Suppressor macrophage treated with lipopolysaccharide for 4 hours (primary cell): ENCODE results near the gene OSBPL1A.

Source experiments
- DNase-seq: peaks from one replicate; pipeline ENCODE4 v3.0.0-alpha.2; 2020

OSBPL1A gene

GRCh38 chr18:24263050-24263449 lies 134.6 kb downstream of the OSBPL1A start:
- no peak for DNase-seq

- no peak for DNase-seq
Measured at GRCh38 chr18:24262087-24262486, 135.5 kb downstream of the OSBPL1A start.

GRCh38 chr18:24259869-24260641 lies 137.6 kb downstream of the OSBPL1A start:
- no peak for DNase-seq

- DNase-seq = no peak
Measured at GRCh38 chr18:24254071-24254470, 143.6 kb downstream of the OSBPL1A start.

- DNase-seq = no peak
Measured at GRCh38 chr18:24249716-24250115, 147.9 kb downstream of the OSBPL1A start.

- DNase-seq = no peak
Measured at GRCh38 chr18:24248359-24248758, 149.3 kb downstream of the OSBPL1A start.

GRCh38 chr18:24246143-24246542 lies 151.5 kb downstream of the OSBPL1A start:
- DNase-seq = no peak

- no peak for DNase-seq
Measured at GRCh38 chr18:24244698-24245097, 152.9 kb downstream of the OSBPL1A start.

- DNase-seq = no peak
Measured at GRCh38 chr18:24243677-24244076, 153.9 kb downstream of the OSBPL1A start.

GRCh38 chr18:24239341-24239740 lies 158.3 kb downstream of the OSBPL1A start:
- DNase-seq = no peak

GRCh38 chr18:24238387-24238786 lies 159.2 kb downstream of the OSBPL1A start:
- no peak for DNase-seq

GRCh38 chr18:24234850-24235418 lies 162.7 kb downstream of the OSBPL1A start:
- DNase-seq = no peak

- DNase-seq = no peak
Measured at GRCh38 chr18:24234330-24234729, 163.3 kb downstream of the OSBPL1A start.

GRCh38 chr18:24232800-24233199 lies 164.8 kb downstream of the OSBPL1A start:
- no peak for DNase-seq

- no peak for DNase-seq
Measured at GRCh38 chr18:24231773-24232735, 165.6 kb downstream of the OSBPL1A start.

GRCh38 chr18:24230766-24231165 lies 166.9 kb downstream of the OSBPL1A start:
- DNase-seq = no peak

GRCh38 chr18:24228667-24229041 lies 169.0 kb downstream of the OSBPL1A start:
- DNase-seq = no peak

GRCh38 chr18:24227977-24228666 lies 169.5 kb downstream of the OSBPL1A start:
- DNase-seq = peak; percentile 4

GRCh38 chr18:24220318-24220688 lies 177.3 kb downstream of the OSBPL1A start:
- DNase-seq = no peak

- no peak for DNase-seq
Measured at GRCh38 chr18:24219561-24220317, 177.9 kb downstream of the OSBPL1A start.

GRCh38 chr18:24214913-24215312 lies 182.7 kb downstream of the OSBPL1A start:
- DNase-seq = no peak

- DNase-seq = no peak
Measured at GRCh38 chr18:24214144-24214543, 183.5 kb downstream of the OSBPL1A start.
